ENCODE measurements around the gene MRPL27.
A peak's percentile ranks its signal among the peaks of the same experiment; 100 is the strongest.
"Not testable (repeated sequence)": the region's sequence is repeated elsewhere in the genome, so short reads cannot be mapped to it uniquely, and the experiment has no call there.

The MRPL27 gene

DNA sequence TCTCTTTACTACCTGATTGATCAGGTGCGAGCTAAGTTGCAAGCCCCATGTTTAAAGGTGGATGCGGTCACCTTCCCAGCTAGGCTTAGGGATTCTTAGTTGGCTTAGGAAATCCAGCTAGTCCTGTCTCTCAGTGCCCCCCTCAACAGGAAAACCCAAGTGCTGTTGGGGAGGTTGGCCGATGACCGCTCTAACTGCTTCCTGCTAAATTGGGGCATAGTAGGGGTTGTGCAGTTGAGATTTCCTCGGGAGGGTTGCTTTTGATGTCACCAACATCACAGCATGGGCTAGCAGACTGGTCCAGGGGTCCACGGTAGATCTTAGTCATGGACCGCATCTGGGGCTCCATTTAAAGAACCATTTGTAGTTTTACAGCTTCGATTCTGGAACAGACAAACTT is 26.6 kb upstream of the MRPL27 start:
- H3K4me3 ChIP-seq (ENCODE audit: low read depth, low read length); H3K9ac ChIP-seq (ENCODE audit: low read length); H3K27me3 ChIP-seq (ENCODE audit: control insufficient read depth, insufficient read depth, low read length); H3K36me3 ChIP-seq (ENCODE audit: control insufficient read depth, insufficient read depth, low read length); H3K27ac ChIP-seq (ENCODE audit: low read depth, low read length); H3K9me3 ChIP-seq (ENCODE audit: control insufficient read depth, insufficient read depth, low read depth, low read length): not testable (repeated sequence)
- H3K4me1 ChIP-seq (ENCODE audit: control insufficient read depth, insufficient read depth, low read length), result peaks cover 10% of the 10 kb centered on the region

- not testable (repeated sequence) for H3K4me3 ChIP-seq (ENCODE audit: low read depth, low read length); H3K27ac ChIP-seq (ENCODE audit: low read depth, low read length); H3K27me3 ChIP-seq (ENCODE audit: control insufficient read depth, insufficient read depth, low read length); H3K9me3 ChIP-seq (ENCODE audit: control insufficient read depth, insufficient read depth, low read depth, low read length); H3K9ac ChIP-seq (ENCODE audit: low read length)
- H3K36me3 ChIP-seq (ENCODE audit: control insufficient read depth, insufficient read depth, low read length), result peaks cover 18% of the 10 kb centered on the region
- H3K4me1 ChIP-seq (ENCODE audit: control insufficient read depth, insufficient read depth, low read length), result peaks cover 10% of the 10 kb centered on the region
These were observed 25.7 kb upstream of the MRPL27 start for GRCh38 chr17:50398672-50399071.

GRCh38 chr17:50397919-50398285 is 24.9 kb upstream of the MRPL27 start:
- Histone ChIP-seq H3K4me1 (ENCODE audit: control insufficient read depth, insufficient read depth, low read length) (peaks cover 9% of the 10 kb centered on the region), H3K27me3 (ENCODE audit: control insufficient read depth, insufficient read depth, low read length) (no peaks in the 10 kb centered on the region), H3K4me3 (ENCODE audit: low read depth, low read length) (peak overlapping the region; percentile 96), H3K9ac (ENCODE audit: low read length) (no peak overlapping the region), H3K36me3 (ENCODE audit: control insufficient read depth, insufficient read depth, low read length) (peaks cover 26% of the 10 kb centered on the region), H3K27ac (ENCODE audit: low read depth, low read length) (no peak overlapping the region), H3K9me3 (ENCODE audit: control insufficient read depth, insufficient read depth, low read depth, low read length) (peaks cover 7% of the 10 kb centered on the region; the same call in 1 of the 2 replicates)

GRCh38 chr17:50397111-50397918 is 24.3 kb upstream of the MRPL27 start, which contains the start of gene LRRC59:
Gene LRRC59, minus strand, starts transcription at chr17:50397523. Its CDS starts 206 bp downstream, at chr17:50397317.
- H3K27ac ChIP-seq (ENCODE audit: low read depth, low read length), result peak within 1 kb of the TSS; percentile 49; the same call in 1 of the 2 replicates
- H3K27me3 ChIP-seq (ENCODE audit: control insufficient read depth, insufficient read depth, low read length), result no peaks in the 10 kb centered on the region
- H3K36me3 ChIP-seq (ENCODE audit: control insufficient read depth, insufficient read depth, low read length), result peaks cover 32% of the 10 kb centered on the region
- H3K9ac ChIP-seq (ENCODE audit: low read length), result peak within 1 kb of the TSS; percentile 90
- H3K9me3 ChIP-seq (ENCODE audit: control insufficient read depth, insufficient read depth, low read depth, low read length), result peaks cover 7% of the 10 kb centered on the region; the same call in 1 of the 2 replicates
- peaks cover 5% of the 10 kb centered on the region; the same call in 1 of the 2 replicates for H3K4me1 ChIP-seq (ENCODE audit: control insufficient read depth, insufficient read depth, low read length)
- peak within 1 kb of the TSS; percentile 96 for H3K4me3 ChIP-seq (ENCODE audit: low read depth, low read length)

GRCh38 chr17:50396261-50397110 is 23.5 kb upstream of the MRPL27 start:
- H3K27me3 ChIP-seq (ENCODE audit: control insufficient read depth, insufficient read depth, low read length), result no peaks in the 10 kb centered on the region
- H3K4me3 ChIP-seq (ENCODE audit: low read depth, low read length), result peak overlapping the region; percentile 96
- H3K4me1 ChIP-seq (ENCODE audit: control insufficient read depth, insufficient read depth, low read length), result peaks cover 5% of the 10 kb centered on the region; the same call in 1 of the 2 replicates
- H3K27ac ChIP-seq (ENCODE audit: low read depth, low read length), result peak overlapping the region; percentile 49; the same call in 1 of the 2 replicates
- peaks cover 40% of the 10 kb centered on the region for H3K36me3 ChIP-seq (ENCODE audit: control insufficient read depth, insufficient read depth, low read length)
- peak overlapping the region; percentile 90 for H3K9ac ChIP-seq (ENCODE audit: low read length)
- H3K9me3 ChIP-seq (ENCODE audit: control insufficient read depth, insufficient read depth, low read depth, low read length), result peaks cover 7% of the 10 kb centered on the region; the same call in 1 of the 2 replicates

- H3K27ac ChIP-seq (ENCODE audit: low read depth, low read length), result no peak overlapping the region
- peaks cover 58% of the 10 kb centered on the region for H3K36me3 ChIP-seq (ENCODE audit: control insufficient read depth, insufficient read depth, low read length)
- no peak overlapping the region for H3K9ac ChIP-seq (ENCODE audit: low read length)
- H3K27me3 ChIP-seq (ENCODE audit: control insufficient read depth, insufficient read depth, low read length), result no peaks in the 10 kb centered on the region
- no peak overlapping the region for H3K4me3 ChIP-seq (ENCODE audit: low read depth, low read length)
- peaks cover 5% of the 10 kb centered on the region; the same call in 1 of the 2 replicates for H3K4me1 ChIP-seq (ENCODE audit: control insufficient read depth, insufficient read depth, low read length)
- H3K9me3 ChIP-seq (ENCODE audit: control insufficient read depth, insufficient read depth, low read depth, low read length), result peaks cover 7% of the 10 kb centered on the region; the same call in 1 of the 2 replicates
These were observed 21.7 kb upstream of the MRPL27 start for GRCh38 chr17:50394711-50395110.

DNA sequence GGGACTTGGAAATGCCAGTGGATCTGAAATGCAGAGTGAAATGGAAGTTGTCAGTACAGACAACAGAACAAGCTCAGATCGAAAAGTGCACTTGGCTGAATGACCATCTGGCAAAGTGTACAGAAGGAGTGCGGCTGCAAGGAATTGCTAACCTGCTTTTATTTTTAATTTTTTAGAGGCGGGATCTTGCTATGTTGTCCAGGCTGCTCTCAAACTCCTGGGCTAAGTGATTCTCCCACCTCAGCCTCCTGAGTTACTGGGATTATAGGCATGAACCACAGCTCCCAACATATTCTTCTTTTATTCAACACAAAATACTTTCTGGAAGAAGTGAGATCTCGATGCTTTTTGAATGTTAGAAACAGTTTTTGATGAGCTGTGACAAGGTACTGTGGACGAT is 20.7 kb upstream of the MRPL27 start:
- Histone ChIP-seq H3K9ac (ENCODE audit: low read length) (no peak overlapping the region), H3K9me3 (ENCODE audit: control insufficient read depth, insufficient read depth, low read depth, low read length) (no peaks in the 10 kb centered on the region), H3K4me1 (ENCODE audit: control insufficient read depth, insufficient read depth, low read length) (peaks cover 5% of the 10 kb centered on the region; the same call in 1 of the 2 replicates), H3K36me3 (ENCODE audit: control insufficient read depth, insufficient read depth, low read length) (peaks cover 68% of the 10 kb centered on the region), H3K27me3 (ENCODE audit: control insufficient read depth, insufficient read depth, low read length) (no peaks in the 10 kb centered on the region), H3K27ac (ENCODE audit: low read depth, low read length) (no peak overlapping the region), H3K4me3 (ENCODE audit: low read depth, low read length) (no peak overlapping the region)

GRCh38 chr17:50392621-50393020 is 19.6 kb upstream of the MRPL27 start:
- no peaks in the 10 kb centered on the region for H3K9me3 ChIP-seq (ENCODE audit: control insufficient read depth, insufficient read depth, low read depth, low read length)
- H3K27me3 ChIP-seq (ENCODE audit: control insufficient read depth, insufficient read depth, low read length), result no peaks in the 10 kb centered on the region
- no peak overlapping the region for H3K4me3 ChIP-seq (ENCODE audit: low read depth, low read length)
- H3K36me3 ChIP-seq (ENCODE audit: control insufficient read depth, insufficient read depth, low read length), result peaks cover 79% of the 10 kb centered on the region
- no peak overlapping the region for H3K9ac ChIP-seq (ENCODE audit: low read length)
- H3K4me1 ChIP-seq (ENCODE audit: control insufficient read depth, insufficient read depth, low read length), result peaks cover 5% of the 10 kb centered on the region; the same call in 1 of the 2 replicates
- no peak overlapping the region for H3K27ac ChIP-seq (ENCODE audit: low read depth, low read length)

DNA sequence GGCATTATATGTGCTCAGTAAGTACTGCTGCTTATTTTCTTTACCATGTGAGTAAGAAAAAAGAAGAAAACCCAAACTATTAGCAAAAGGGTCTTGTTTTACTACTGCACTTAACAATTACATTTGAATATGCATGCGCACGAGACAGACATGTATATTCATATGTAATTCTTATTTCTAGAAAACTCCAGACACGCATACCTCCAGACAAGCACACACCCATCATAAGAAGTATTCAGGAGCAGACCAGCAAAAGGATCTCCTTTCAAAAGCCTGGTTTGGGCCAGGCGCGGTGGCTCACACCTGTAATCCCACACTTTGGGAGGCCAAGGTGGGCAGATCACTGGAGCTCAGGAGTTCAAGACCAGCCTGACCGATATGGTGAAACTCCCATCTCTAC is 16.6 kb upstream of the MRPL27 start:
- Histone ChIP-seq H3K9ac (ENCODE audit: low read length) (no peak overlapping the region), H3K4me3 (ENCODE audit: low read depth, low read length) (no peak overlapping the region), H3K27me3 (ENCODE audit: control insufficient read depth, insufficient read depth, low read length) (no peaks in the 10 kb centered on the region), H3K27ac (ENCODE audit: low read depth, low read length) (no peak overlapping the region), H3K36me3 (ENCODE audit: control insufficient read depth, insufficient read depth, low read length) (peaks cover 100% of the 10 kb centered on the region), H3K9me3 (ENCODE audit: control insufficient read depth, insufficient read depth, low read depth, low read length) (no peaks in the 10 kb centered on the region), H3K4me1 (ENCODE audit: control insufficient read depth, insufficient read depth, low read length) (no peaks in the 10 kb centered on the region)

GRCh38 chr17:50388728-50389127 is 15.7 kb upstream of the MRPL27 start:
- Histone ChIP-seq H3K4me3 (ENCODE audit: low read depth, low read length) (no peak overlapping the region), H3K9me3 (ENCODE audit: control insufficient read depth, insufficient read depth, low read depth, low read length) (no peaks in the 10 kb centered on the region), H3K9ac (ENCODE audit: low read length) (no peak overlapping the region), H3K27ac (ENCODE audit: low read depth, low read length) (no peak overlapping the region), H3K36me3 (ENCODE audit: control insufficient read depth, insufficient read depth, low read length) (peaks cover 100% of the 10 kb centered on the region), H3K27me3 (ENCODE audit: control insufficient read depth, insufficient read depth, low read length) (no peaks in the 10 kb centered on the region), H3K4me1 (ENCODE audit: control insufficient read depth, insufficient read depth, low read length) (no peaks in the 10 kb centered on the region)

- Histone ChIP-seq H3K27ac (ENCODE audit: low read depth, low read length) (no peak overlapping the region), H3K9me3 (ENCODE audit: control insufficient read depth, insufficient read depth, low read depth, low read length) (no peaks in the 10 kb centered on the region), H3K27me3 (ENCODE audit: control insufficient read depth, insufficient read depth, low read length) (no peaks in the 10 kb centered on the region), H3K9ac (ENCODE audit: low read length) (no peak overlapping the region), H3K4me3 (ENCODE audit: low read depth, low read length) (no peak overlapping the region), H3K36me3 (ENCODE audit: control insufficient read depth, insufficient read depth, low read length) (peaks cover 99% of the 10 kb centered on the region), H3K4me1 (ENCODE audit: control insufficient read depth, insufficient read depth, low read length) (no peaks in the 10 kb centered on the region)
These were observed 13.5 kb upstream of the MRPL27 start for GRCh38 chr17:50386510-50386909.
